ENCODE measurements around the gene ATP10B. TPM values are rescaled to one million over a fixed set of nuclear protein-coding genes. Genes with fewer than 3 reads are reported as not detected.
A peak's percentile ranks its signal among the peaks of the same experiment; 100 is the strongest.

ATP10B gene
- total RNA-seq, 1 donor = not detected

GRCh38 chr5:160550075-160550474 lies 301.9 kb downstream of the ATP10B start:
- H3K36me3 ChIP-seq (ENCODE audit: insufficient read depth, low read length) = no peaks in the 10 kb centered on the region
- DNase-seq (ENCODE audit: insufficient read length, low spot score, missing footprints) = no peak
- no peaks in the 10 kb centered on the region for H3K79me2 ChIP-seq (ENCODE audit: insufficient read depth, low read length)
- peaks cover 15% of the 10 kb centered on the region for H3K4me1 ChIP-seq (ENCODE audit: insufficient read depth, low read length)
- no peaks in the 10 kb centered on the region for H4K20me1 ChIP-seq (ENCODE audit: insufficient read depth, low read length)
- TF ChIP-seq, protein P1, sequence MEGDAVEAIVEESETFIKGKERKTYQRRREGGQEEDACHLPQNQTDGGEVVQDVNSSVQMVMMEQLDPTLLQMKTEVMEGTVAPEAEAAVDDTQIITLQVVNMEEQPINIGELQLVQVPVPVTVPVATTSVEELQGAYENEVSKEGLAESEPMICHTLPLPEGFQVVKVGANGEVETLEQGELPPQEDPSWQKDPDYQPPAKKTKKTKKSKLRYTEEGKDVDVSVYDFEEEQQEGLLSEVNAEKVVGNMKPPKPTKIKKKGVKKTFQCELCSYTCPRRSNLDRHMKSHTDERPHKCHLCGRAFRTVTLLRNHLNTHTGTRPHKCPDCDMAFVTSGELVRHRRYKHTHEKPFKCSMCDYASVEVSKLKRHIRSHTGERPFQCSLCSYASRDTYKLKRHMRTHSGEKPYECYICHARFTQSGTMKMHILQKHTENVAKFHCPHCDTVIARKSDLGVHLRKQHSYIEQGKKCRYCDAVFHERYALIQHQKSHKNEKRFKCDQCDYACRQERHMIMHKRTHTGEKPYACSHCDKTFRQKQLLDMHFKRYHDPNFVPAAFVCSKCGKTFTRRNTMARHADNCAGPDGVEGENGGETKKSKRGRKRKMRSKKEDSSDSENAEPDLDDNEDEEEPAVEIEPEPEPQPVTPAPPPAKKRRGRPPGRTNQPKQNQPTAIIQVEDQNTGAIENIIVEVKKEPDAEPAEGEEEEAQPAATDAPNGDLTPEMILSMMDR (IDR thresholded peaks at IDR 0.05; ENCODE audit: extremely low read depth, low read depth, low read length) = no peak
- H3K27me3 ChIP-seq (ENCODE audit: insufficient read depth, low read length) = no peaks in the 10 kb centered on the region
- no peak overlapping the region for H3K4me2 ChIP-seq (ENCODE audit: insufficient read depth, low read length)
- no peaks in the 10 kb centered on the region for H3K9me3 ChIP-seq (ENCODE audit: low read depth, low read length)
- H2AFZ ChIP-seq (ENCODE audit: low read length) = no peak overlapping the region
- H3K4me3 ChIP-seq (ENCODE audit: insufficient read depth, low read length) = no peak overlapping the region
- H3K27ac ChIP-seq (ENCODE audit: low read depth, low read length) = no peak overlapping the region

- Histone ChIP-seq H3K9me3 (ENCODE audit: low read depth, low read length) (no peaks in the 10 kb centered on the region), H3K27ac (ENCODE audit: low read depth, low read length) (peak overlapping the region; percentile 68), H3K4me1 (ENCODE audit: insufficient read depth, low read length) (peaks cover 15% of the 10 kb centered on the region), H3K4me2 (ENCODE audit: insufficient read depth, low read length) (peak overlapping the region; percentile 37), H4K20me1 (ENCODE audit: insufficient read depth, low read length) (no peaks in the 10 kb centered on the region), H3K4me3 (ENCODE audit: insufficient read depth, low read length) (no peak overlapping the region), H3K79me2 (ENCODE audit: insufficient read depth, low read length) (no peaks in the 10 kb centered on the region), H3K27me3 (ENCODE audit: insufficient read depth, low read length) (no peaks in the 10 kb centered on the region), H3K36me3 (ENCODE audit: insufficient read depth, low read length) (no peaks in the 10 kb centered on the region), H2AFZ (ENCODE audit: low read length) (no peak overlapping the region)
- DNase-seq (ENCODE audit: insufficient read length, low spot score, missing footprints) = peak; percentile 4
- TF ChIP-seq, protein P1 (IDR thresholded peaks at IDR 0.05; ENCODE audit: extremely low read depth, low read depth, low read length) = no peak
Measured at GRCh38 chr5:160548949-160549645, 302.9 kb downstream of the ATP10B start.

- Histone ChIP-seq H2AFZ (ENCODE audit: low read length) (no peak overlapping the region), H4K20me1 (ENCODE audit: insufficient read depth, low read length) (no peaks in the 10 kb centered on the region), H3K4me3 (ENCODE audit: insufficient read depth, low read length) (no peak overlapping the region), H3K36me3 (ENCODE audit: insufficient read depth, low read length) (no peaks in the 10 kb centered on the region), H3K9me3 (ENCODE audit: low read depth, low read length) (no peaks in the 10 kb centered on the region), H3K4me2 (ENCODE audit: insufficient read depth, low read length) (no peak overlapping the region), H3K4me1 (ENCODE audit: insufficient read depth, low read length) (peaks cover 23% of the 10 kb centered on the region), H3K79me2 (ENCODE audit: insufficient read depth, low read length) (no peaks in the 10 kb centered on the region), H3K27ac (ENCODE audit: low read depth, low read length) (peak overlapping the region; percentile 68), H3K27me3 (ENCODE audit: insufficient read depth, low read length) (no peaks in the 10 kb centered on the region)
- no peak for DNase-seq (ENCODE audit: insufficient read length, low spot score, missing footprints)
- TF ChIP-seq, protein P1 (IDR thresholded peaks at IDR 0.05; ENCODE audit: extremely low read depth, low read depth, low read length) = no peak
Measured at GRCh38 chr5:160547872-160548271, 304.1 kb downstream of the ATP10B start.

- no peaks in the 10 kb centered on the region for H3K9me3 ChIP-seq (ENCODE audit: low read depth, low read length)
- no peaks in the 10 kb centered on the region for H3K79me2 ChIP-seq (ENCODE audit: insufficient read depth, low read length)
- TF ChIP-seq, protein P1 (IDR thresholded peaks at IDR 0.05; ENCODE audit: extremely low read depth, low read depth, low read length) = no peak
- H3K27me3 ChIP-seq (ENCODE audit: insufficient read depth, low read length) = no peaks in the 10 kb centered on the region
- no peak overlapping the region for H3K4me3 ChIP-seq (ENCODE audit: insufficient read depth, low read length)
- no peak overlapping the region for H3K27ac ChIP-seq (ENCODE audit: low read depth, low read length)
- no peaks in the 10 kb centered on the region for H3K36me3 ChIP-seq (ENCODE audit: insufficient read depth, low read length)
- no peak for DNase-seq (ENCODE audit: insufficient read length, low spot score, missing footprints)
- no peak overlapping the region for H3K4me2 ChIP-seq (ENCODE audit: insufficient read depth, low read length)
- no peak overlapping the region for H2AFZ ChIP-seq (ENCODE audit: low read length)
- no peaks in the 10 kb centered on the region for H4K20me1 ChIP-seq (ENCODE audit: insufficient read depth, low read length)
- H3K4me1 ChIP-seq (ENCODE audit: insufficient read depth, low read length) = peaks cover 29% of the 10 kb centered on the region
Measured at GRCh38 chr5:160547061-160547460, 304.9 kb downstream of the ATP10B start.

All from osteoblast (primary cell).